ENCODE measurements around the gene ZNF750.

ZNF750 gene

DNA sequence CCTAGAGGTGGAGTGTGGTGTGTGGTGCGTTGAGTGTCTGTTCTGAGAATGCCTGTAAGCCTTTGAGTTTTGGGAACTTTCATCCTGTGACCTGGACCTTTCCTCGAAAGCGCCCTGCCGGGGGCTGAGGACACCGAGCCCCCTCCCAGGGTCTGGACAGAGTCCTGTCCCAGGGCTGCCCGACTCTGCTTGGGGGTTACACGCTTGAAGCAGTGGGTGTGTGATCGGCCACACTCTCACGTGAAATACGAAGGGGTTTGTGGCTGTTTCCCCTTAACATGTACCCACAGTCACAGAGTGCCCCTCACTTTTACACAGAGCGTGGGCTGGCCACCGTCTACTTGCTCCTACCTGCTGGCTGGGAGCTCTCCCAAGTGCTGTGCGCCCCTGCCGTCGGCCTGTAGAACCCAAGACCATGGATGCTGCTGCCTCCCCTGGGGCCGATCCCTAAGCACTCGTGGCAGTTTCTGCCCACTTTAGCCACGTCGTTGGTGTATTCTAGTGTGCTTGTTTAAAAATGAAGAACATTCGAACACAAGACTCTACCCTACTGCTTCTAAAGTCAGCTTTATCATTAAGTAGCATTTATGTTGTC, 6.8 kb downstream of the ZNF750 start:
- no peak for DNase-seq

DNA sequence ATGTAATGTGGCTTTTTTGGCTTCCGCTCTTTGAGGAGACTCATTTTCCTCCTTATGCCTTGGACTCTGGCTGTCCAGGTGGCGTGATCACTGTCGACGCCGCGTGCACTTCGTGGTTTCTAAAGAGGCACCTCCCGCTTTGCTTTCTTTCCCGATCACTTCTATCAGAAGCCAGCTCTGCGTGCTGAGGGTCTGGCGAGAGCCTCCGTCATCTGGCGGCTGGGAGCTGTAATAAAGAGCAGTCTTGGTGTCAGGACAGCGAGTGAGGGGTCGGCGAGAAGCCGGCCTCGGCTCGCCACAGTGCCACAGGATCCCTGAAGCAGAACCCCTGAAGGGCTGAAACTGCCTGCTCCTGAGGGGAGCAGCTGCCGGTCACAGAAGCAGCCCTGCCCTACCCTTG, 7.4 kb downstream of the ZNF750 start:
- no peak for DNase-seq

DNA sequence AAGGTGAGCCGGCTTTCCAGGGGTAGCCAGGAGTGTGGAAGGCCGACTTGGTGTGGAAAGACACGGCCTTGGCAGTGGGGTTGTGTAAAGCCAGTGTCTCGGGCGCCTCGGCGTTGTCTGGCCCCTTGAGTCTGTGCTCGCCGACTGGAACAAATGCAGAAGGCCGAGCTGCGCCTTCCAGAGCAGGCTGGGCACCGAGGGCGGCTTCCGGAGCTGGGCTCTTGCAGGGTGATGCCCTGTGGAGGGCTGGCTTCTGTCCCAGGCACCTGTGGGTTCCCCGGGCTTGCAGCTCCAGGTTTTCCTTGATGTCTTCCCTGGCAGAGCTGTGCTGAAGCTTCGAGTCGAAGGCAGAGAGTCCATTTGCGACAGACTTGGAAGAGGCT, 8.0 kb downstream of the ZNF750 start:
- no peak for DNase-seq

DNA sequence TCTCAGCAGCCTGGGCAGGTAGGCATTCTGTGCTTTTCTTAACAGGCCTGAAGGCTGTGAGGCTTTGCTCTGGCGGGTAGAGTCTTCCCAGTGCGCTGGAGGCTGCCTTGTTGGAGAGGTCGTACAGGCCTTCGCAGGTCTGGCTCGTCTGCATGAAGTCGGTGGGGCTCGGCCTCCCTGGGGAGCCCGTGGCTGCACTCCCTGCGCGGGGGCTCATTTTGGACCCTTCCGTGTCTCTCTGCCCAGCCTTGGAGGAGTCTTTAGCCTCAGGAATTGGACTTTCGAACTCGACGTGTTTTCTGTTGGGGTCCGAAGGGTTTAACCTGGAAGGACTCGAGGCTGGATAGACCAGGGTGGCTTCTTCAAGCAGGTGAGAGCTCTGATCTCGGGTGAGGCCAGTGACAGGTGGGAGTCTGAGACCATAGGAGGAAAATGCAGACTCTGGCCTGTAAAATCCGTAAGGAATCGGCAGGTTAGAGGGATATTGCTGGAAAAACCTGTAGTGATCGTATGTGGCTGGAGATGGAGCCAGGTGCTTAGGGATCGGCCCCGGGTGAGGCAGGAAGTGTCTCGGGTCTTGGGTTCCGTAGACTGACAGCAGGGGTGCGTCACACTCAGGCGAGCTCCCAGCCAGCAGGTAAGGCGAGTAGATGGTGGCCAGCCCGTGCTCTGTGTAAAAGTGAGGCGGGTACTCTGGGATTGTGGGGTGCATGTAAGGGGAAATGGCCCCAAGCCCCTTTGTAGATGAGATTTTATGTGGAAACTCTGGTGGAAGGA, 8.6 kb downstream of the ZNF750 start:
- no peak for DNase-seq

DNA sequence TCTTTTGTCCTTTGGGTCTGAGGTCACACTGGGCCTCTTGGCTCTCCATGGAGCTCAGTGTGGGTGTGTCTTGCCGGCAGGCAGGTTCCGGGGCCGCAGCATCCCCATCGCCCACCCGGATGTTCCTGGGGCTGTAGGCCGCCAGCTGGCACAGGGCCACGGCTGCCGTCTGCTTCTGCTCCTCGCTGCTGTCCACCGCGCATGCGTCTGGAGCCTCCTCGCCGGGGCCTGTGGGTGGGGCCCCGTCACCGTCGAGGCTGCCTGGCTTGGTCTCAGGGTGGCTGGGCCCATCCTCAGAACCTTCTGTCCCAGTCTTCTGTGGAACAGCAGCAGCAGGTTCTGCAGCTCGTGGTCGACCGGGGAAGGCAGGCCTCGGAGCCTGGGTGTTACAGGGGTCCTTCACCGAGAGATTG, 9.6 kb downstream of the ZNF750 start:
- DNase-seq = no peak

DNA sequence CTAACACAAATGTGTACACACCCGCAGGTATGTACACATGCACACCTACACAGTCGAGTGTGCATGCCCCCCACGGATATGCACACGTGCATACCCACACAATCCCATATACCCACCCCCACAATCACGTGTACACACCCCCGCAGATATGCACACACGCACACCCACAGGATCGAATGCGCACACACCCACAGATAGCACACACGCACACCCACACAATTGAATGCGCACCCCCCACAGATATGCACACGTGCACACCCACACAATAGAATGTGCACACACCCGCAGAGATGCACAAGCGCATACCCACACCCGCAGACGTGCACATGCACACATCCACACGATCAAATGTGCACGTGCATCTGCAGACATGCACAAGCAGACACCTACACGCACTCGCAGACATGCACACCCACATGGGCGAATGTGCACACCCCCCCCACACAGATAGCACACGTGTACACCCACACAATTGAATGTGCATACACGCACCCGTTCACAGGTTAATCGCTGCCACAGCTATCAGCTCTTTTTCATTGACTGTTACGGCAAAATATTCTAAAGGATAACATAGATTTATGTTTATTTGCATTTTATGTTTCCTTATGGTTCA, 10.8 kb downstream of the ZNF750 start:
- DNase-seq = no peak

DNA sequence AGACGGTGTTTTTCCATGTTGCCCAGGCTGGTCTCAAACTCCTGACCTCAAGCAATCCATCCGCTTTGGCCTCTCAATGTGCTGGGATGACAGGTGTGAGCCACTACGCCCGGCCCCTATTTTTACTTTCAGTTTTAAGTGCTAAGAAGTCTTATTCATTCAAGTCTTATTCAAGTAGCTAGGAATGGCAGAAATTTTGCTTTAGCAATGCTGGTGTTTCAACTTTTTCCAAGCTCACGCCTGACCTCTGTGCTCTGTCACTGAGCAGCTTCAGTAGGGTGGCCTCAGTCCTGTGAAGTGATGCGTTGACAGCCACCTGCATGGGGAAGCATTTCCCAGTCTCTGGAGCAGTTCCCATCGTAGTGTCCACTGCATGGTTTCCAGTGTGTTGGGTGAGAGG, 12.9 kb downstream of the ZNF750 start:
- no peak for DNase-seq

DNA sequence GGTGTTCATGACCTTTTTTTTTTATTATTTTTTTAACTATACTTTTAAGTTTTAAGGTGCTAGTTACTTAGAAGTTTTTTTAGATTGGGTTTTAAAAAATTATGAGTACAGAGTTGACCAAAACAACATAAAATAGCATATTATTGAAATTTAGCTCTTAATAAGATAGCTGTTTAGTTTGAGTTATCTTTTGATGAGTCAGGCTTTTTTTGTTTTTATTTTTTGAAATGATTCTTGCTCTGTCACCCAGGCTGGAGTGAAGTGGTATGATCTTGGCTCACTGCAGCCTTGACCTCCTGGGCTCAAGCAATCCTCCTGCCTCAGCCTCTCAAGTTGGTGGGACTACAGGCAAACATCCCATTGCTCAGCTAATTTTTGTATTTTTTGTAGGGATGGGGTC, 13.6 kb downstream of the ZNF750 start:
- no peak for DNase-seq

DNA sequence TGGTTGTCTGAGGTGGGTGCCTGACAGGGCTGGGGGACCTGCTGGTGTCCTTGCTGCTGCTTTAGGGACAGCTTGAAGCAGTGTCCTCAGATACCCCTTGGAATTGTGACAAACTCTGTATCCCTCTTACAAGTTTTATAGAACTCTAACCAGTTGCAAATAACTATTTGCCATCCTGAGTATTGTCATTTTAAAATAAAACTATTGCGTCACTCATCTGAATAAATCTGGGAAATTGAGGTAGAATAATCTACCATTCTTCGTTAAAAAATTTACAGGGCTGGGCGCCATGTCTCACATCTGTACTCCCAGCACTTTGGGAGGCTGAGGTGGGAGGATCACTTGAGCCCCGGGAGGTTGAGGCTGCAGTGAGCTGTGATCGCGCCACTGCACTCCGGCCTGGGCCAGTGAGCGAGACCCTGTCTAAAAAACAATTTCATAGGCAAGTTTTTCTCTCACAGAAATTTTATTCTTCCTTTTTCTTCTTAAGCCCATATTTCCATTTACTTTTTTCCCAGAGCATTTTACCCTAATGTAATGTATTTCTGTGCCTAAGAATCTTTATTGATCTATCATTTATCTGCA, 14.2 kb downstream of the ZNF750 start:
- DNase-seq = no peak

DNA sequence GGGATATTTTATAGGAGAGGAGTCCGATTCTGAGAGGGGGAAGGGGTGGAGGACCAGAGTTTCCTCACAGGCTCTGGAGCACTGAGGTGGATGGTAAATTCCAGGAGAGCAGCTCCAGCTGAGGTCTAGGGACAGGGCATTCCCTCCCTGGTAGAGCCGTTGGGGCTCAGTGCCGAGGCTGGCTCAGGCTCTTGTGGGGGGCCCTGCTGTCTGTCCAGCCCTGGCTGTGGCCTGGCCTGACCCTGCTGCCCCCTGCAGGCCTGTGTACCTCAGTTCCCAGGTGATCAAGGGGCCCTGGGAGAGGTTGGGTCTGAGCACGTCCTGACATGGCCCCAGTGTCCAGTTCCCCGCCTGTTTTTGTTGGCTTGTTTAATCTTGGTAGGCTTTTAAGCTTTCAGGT, 16.8 kb downstream of the ZNF750 start:
- no peak for DNase-seq

DNA sequence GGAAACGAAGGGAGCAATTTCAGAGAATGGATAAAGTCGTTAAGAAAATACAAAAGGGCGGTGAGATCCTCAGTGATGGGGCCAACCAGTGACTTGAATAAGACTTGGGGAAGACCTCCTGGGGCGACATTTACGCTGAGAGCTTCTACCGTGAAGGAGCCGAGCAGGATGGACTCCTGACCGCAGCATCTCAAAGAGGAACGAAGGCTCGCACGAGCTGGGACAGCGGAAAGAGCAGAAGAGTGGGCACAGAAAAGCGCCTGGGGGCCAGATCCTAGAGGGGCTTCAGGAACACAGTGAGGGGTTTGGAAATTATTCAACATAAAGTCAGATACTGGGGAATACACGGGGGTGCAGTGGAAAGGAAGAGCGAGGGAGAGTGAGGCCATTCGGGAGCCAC, 17.5 kb downstream of the ZNF750 start:
- DNase-seq = no peak

DNA sequence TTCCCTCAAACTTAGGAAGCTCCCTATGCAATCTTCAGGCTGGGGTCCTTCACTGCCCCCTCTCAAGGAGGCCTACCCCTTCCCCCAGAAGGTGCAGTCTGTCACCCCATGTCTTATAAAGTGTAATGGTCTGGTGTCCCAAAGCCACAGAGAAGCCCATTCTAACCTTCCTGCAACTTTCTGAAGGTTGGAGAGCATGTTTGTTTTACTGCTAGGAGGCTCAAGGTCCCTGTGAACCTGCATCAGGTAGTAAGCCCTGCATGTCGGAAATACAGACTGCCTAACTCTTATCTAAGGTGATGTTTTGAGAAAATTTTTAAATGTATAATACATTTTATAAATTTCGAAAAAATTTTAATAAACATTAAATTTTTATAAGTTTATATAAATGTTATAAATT, 18.3 kb downstream of the ZNF750 start:
- no peak for DNase-seq

DNA sequence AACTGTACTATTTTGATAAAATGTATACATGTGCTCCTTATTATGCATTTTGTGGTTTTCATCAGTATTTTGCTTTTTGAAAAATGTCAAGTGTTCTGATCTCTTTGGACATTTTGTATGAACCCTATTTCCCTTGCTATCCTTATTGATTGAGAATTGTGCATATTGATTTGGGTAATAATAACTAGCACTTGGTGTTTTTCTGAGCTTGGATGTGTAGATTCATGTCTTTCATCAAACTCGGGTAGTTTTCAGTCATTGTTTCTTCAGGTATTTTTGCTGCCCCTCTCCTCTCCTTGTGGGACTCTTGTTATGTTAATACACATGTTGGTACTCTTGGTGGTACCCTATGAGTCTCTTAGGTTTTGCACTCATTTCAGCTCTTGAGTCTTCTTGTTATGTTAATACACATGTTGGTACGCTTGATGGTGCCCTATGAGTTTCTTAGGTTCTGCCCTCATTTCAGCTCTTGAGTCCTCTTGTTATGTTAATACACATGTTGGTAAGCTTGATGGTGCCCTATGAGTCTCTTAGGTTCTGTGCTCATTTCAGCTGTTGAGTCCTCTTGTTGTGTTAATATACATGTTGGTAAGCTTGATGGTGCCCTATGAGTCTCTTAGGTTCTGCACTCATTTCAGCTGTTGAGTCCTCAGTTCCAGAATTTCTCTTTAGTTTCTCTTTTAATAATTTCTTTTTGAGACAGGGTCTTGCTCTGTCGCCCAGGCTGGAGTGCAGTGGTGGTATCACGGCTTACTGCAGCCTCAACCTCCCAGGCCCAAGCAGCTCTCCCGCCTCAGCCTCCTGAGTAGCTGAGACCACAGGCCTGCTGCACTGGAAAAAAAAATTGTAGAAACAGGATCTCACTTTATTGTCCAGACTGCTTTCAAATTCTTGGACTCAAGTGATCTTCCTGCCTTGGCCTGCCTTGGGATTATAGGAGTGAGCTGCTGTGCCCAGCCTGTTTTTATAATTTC, 19.3 kb downstream of the ZNF750 start:
- DNase-seq = no peak

DNA sequence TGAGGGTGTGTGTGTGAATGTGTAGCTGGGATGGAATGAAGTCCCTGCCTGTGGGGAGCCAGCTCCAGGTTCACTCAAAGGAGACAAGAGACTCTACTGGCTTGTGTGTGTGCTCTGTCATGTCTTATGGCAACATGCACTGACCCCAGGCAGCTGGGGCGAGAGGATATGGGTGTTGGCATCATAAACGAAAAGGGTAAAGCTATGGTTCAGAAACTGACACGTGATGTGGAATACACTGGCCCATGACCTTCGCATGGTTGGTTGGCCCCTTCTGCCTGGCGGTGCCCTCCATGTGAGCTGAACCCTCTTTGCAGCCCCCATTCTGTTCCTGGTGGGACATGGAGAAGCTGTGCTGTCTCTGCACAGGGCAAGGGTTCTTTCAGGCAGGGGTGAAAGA, 21.9 kb downstream of the ZNF750 start:
- DNase-seq = no peak

DNA sequence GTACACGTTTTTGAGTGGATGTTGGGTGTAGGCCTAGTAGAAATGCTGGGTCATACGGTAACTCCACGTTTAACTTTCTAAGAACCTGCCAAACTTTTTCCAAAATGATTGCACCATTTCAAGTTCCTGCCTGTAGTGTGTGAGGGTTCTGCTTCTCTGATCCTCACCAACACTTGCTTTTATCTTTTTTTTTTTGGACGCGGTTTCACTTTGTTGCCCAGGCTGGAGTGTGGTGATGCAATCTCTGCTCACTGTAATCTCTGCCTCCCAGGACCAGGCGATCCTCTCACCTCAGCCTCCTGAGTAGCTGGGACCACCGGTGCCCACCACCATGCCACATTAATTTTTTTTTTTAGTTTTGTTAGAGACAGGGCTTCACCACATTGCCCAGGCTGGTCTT, 23.5 kb downstream of the ZNF750 start:
- no peak for DNase-seq

DNA sequence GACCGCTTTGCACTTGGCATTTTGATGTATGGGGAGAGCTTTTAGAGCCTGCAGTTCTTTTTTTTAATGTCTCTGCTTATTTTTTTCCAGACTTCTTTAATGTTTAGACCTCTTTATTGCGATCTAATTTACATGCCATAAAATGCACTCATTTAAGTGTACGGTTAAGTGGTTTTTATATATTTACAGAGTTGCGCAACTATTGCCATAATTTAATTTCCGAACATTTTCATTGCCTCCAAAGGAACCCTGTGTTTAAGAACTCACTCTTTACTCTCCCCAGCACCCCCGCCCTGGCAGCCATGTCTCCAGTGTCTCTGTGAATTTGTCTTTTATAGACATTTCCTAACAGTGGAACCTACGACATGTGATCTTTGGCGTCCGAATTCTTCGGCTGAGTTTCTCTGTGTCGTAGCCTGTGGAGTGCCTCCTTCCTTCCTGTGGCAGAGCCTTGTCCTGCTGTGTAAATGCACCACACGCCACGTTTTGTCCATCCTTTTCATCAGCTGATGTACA, 24.0 kb downstream of the ZNF750 start:
- DNase-seq = no peak

DNA sequence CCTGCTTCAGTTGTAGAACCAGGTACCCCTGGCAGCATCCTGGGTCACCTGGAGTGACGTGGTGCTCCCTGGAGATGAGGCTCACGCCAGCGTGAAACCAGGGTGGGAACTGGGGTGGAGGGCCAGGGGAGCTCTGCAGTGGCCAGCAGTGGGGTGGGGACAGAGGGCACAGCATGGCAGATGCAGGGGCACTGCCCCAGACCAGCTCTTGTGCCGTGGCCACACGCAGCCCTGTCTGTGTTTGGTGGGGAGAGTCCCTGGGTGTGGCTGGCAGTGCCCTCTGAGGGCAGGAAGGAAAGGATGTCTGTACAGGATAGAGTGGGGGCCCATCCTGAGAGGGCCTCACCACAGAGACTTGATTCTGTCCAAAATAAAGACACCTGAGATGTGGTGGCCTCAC, 24.5 kb downstream of the ZNF750 start:
- no peak for DNase-seq

DNA sequence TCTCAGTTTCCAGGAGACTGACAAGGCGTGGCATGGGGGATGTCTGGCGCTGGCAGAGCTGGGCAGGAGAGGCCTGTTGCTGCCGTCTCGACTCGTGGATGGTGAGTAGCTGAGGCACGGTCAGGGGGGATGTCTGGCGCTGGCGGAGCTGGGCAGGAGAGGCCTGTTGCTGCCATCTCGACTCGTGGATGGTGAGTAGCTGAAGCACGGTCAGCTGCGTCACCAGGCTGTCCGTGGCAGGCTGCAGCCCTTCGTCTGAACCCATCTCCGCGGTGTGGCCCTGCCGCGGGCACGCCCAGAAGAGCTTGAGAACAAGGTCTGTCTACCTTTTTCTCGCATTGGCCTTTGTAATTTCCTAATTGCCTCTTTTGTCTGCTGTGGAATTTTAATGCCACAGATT, 25.0 kb downstream of the ZNF750 start:
- DNase-seq = no peak

DNA sequence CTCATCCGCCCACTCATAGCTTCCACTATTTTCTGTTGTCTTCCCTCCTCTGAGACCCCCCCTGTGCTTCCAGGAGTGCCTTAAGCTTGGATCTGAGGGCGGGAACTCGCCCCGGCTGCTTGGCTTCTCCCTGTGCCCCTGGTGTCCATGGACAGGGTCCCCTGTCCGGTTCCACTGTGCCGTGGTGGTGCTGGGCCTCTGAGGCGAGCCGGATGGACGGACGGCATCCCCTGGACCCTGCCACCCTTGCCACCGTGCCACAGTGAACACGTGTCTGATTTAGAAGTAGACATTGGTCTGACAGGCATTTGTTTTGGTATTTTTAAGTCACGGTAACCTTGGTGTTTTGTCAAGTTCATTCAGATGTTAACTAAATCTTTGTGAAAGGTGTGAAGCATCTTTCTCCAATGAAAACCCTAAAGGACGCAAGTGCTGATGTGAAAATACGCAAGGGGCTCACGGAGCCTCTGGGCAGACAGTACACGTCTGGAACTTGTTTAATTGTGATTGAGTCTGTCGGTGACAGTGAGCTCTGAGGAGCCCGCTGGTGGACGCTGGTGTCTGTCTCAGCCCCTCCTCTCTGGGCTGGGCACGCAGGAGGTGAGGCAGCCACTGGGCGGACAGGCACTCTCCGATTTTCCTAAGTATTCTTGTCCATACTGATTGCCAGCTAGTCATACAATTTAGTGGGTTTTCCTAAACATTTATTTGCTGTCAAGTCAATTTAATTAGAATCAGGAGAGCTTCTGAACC, 26.3 kb downstream of the ZNF750 start:
- DNase-seq = no peak

DNA sequence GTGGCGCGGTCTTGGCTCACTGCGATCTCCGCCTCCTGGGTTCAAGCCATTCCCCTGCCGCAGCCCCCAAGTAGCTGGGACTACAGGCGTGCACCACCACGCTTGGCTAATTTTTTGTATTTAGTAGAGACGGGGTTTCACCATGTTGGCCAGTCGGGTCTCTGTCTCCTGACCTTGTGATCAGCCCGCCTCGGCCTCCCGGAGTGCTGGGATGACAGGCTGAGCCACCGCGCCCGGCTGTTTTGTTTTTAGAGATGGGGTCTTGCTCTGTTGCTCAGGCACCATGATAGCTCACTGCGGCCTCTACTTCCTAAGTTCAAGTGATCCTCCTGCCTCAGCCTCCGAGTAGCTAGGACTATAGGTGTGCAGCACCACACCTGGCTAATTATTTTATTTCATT, 27.2 kb downstream of the ZNF750 start:
- no peak for DNase-seq

DNA sequence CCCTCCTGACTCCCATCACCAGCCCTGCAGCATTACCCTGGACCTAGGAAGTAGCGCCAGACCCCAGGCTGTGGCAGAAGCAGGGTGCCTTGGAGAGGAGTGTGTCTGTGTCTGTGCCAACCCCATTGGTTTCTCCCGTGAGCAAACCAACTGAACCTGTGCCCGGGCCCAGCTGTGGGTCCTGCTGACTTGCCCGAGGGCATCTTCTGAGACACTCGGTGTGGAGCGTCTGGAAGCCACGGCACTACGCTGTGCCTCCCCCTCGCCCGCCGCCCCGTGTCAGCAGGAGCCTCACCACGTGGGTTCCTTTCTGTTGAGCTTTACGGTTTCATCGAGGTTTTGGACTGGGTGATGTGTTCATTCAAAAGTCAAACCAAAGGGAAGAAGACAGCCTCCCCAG, 27.8 kb downstream of the ZNF750 start:
- DNase-seq = no peak

All from islet precursor cell (in vitro differentiated cells).